ENCODE results near the gene MGP.

The MGP gene

GRCh38 chr12:14854586-14855183 lies 31.0 kb downstream of the MGP start:
- no peak for TF ChIP-seq CTCF (IDR thresholded peaks at IDR 0.05; ENCODE audit: low read depth, low read length, missing control alignments)
- no peak overlapping the region for H3K4me3 ChIP-seq (replicated peaks; ENCODE audit: low read depth, low read length)
- peak; percentile 45 for DNase-seq (ENCODE audit: extremely low read depth, low read depth)

- no peak for TF ChIP-seq CTCF (IDR thresholded peaks at IDR 0.05; ENCODE audit: low read depth, low read length, missing control alignments)
- DNase-seq (ENCODE audit: extremely low read depth, low read depth) = no peak
- no peak overlapping the region for H3K4me3 ChIP-seq (replicated peaks; ENCODE audit: low read depth, low read length)
These were observed 31.7 kb downstream of the MGP start for GRCh38 chr12:14853961-14854360.

- no peak overlapping the region for H3K4me3 ChIP-seq (replicated peaks; ENCODE audit: low read depth, low read length)
- no peak for TF ChIP-seq CTCF (IDR thresholded peaks at IDR 0.05; ENCODE audit: low read depth, low read length, missing control alignments)
- DNase-seq (ENCODE audit: extremely low read depth, low read depth) = no peak
These were observed 32.8 kb downstream of the MGP start for GRCh38 chr12:14852880-14853279.

GRCh38 chr12:14850929-14851663 lies 34.6 kb downstream of the MGP start:
- no peak for DNase-seq (ENCODE audit: extremely low read depth, low read depth)
- no peak for TF ChIP-seq CTCF (IDR thresholded peaks at IDR 0.05; ENCODE audit: low read depth, low read length, missing control alignments)
- no peak overlapping the region for H3K4me3 ChIP-seq (replicated peaks; ENCODE audit: low read depth, low read length)

- no peak overlapping the region for H3K4me3 ChIP-seq (replicated peaks; ENCODE audit: low read depth, low read length)
- no peak for DNase-seq (ENCODE audit: extremely low read depth, low read depth)
- no peak for TF ChIP-seq CTCF (IDR thresholded peaks at IDR 0.05; ENCODE audit: low read depth, low read length, missing control alignments)
These were observed 36.0 kb downstream of the MGP start for GRCh38 chr12:14849661-14850060.

- TF ChIP-seq CTCF (IDR thresholded peaks at IDR 0.05; ENCODE audit: low read depth, low read length, missing control alignments) = no peak
- no peak overlapping the region for H3K4me3 ChIP-seq (replicated peaks; ENCODE audit: low read depth, low read length)
These were observed 38.6 kb downstream of the MGP start for GRCh38 chr12:14846876-14847580.

More at GRCh38 chr12:14846876-14847580, 38.6 kb downstream of the MGP start:
- DNase-seq (ENCODE audit: extremely low read depth, low read depth) = no peak

Measured in HFF-Myc (cell line).